Osteoblast (primary cell): ENCODE data around the gene TACC2. TPM values are rescaled to one million over a fixed set of nuclear protein-coding genes. Genes with fewer than 3 reads are reported as not detected.

Source experiments
- DNase-seq: peaks from one replicate; pipeline ENCODE4 v3.0.0; 2011; ENCODE audit warnings: low spot score, mixed read lengths; ENCODE audit not compliant: insufficient read length; ENCODE audit errors: missing footprints
- H2AFZ ChIP-seq: 2 replicates; pipeline ENCODE4 v1.6.0; 2011; ENCODE audit warnings: mild to moderate bottlenecking, low read length
- H3K27ac ChIP-seq: 2 replicates; pipeline ENCODE4 v1.5.1; 2011; ENCODE audit warnings: mild to moderate bottlenecking, low read depth, low read length, moderate library complexity
- H3K27me3 ChIP-seq: 2 replicates; pipeline ENCODE4 v1.6.0; 2012; ENCODE audit warnings: mild to moderate bottlenecking, control low read depth, inconsistent platforms, low read length, moderate library complexity; ENCODE audit not compliant: insufficient read depth
- H3K36me3 ChIP-seq: 2 replicates; pipeline ENCODE4 v1.5.1; 2011; ENCODE audit warnings: mild to moderate bottlenecking, low read length, control low read depth, moderate library complexity; ENCODE audit not compliant: insufficient read depth
- H3K4me1 ChIP-seq: 2 replicates; pipeline ENCODE4 v1.5.1; 2011; ENCODE audit warnings: mild to moderate bottlenecking, low read length, control low read depth, moderate library complexity; ENCODE audit not compliant: insufficient read depth
- H3K4me2 ChIP-seq: 2 replicates; pipeline ENCODE4 v1.6.0; 2011; ENCODE audit warnings: mild to moderate bottlenecking, low read length; ENCODE audit not compliant: insufficient read depth
- H3K4me3 ChIP-seq: fragments of 200-600 bp; sonication (generic); 3 replicates; pipeline ENCODE4 v1.5.1; 2012; ENCODE audit warnings: mild to moderate bottlenecking, low read length, inconsistent platforms; ENCODE audit not compliant: insufficient read depth
- H3K79me2 ChIP-seq: 2 replicates; pipeline ENCODE4 v1.6.0; 2012; ENCODE audit warnings: mild to moderate bottlenecking, low read length, control low read depth, inconsistent platforms; ENCODE audit not compliant: insufficient read depth
- H3K9me3 ChIP-seq: 2 replicates; pipeline ENCODE4 v1.5.1; 2011; ENCODE audit warnings: low read depth, low read length, control low read depth
- H4K20me1 ChIP-seq: 2 replicates; pipeline ENCODE4 v1.6.0; 2012; ENCODE audit warnings: mild to moderate bottlenecking, low read length, control low read depth; ENCODE audit not compliant: insufficient read depth
- CTCF ChIP-seq: IDR thresholded peaks from 2 replicates; pipeline ENCODE4 v1.5.1; 2011; ENCODE audit warnings: mild to moderate bottlenecking, low read depth, low read length, moderate library complexity; ENCODE audit errors: extremely low read depth
- total RNA-seq: library from RNA; depleted of rRNA; stranded (reverse); fragments of >200 nt; gene quantifications from 2 replicates; pipeline ENCODE4 v1.2.3, GENCODE V29; 2012

TACC2 gene
- total RNA-seq, 1 donor: 5.8 TPM

GRCh38 chr10:122264436-122264835 is 275.5 kb downstream of the TACC2 start:
- Histone ChIP-seq H3K9me3 (no peaks in the 10 kb centered on the region), H3K27me3 (no peaks in the 10 kb centered on the region), H3K4me1 (peaks cover 14% of the 10 kb centered on the region), H3K36me3 (no peaks in the 10 kb centered on the region), H2AFZ (no peak overlapping the region), H3K4me2 (peak overlapping the region; percentile 81), H4K20me1 (no peaks in the 10 kb centered on the region), H3K79me2 (no peaks in the 10 kb centered on the region), H3K4me3 (peak overlapping the region; percentile 50), H3K27ac (peak overlapping the region; percentile 51)
- peak; percentile 79 for DNase-seq
- TF ChIP-seq CTCF: no peak

GRCh38 chr10:122264931-122265330 is 276.0 kb downstream of the TACC2 start:
- peak; percentile 14 for DNase-seq
- Histone ChIP-seq H3K27ac (peak overlapping the region; percentile 33), H2AFZ (no peak overlapping the region), H3K27me3 (no peaks in the 10 kb centered on the region), H3K79me2 (no peaks in the 10 kb centered on the region), H3K4me1 (peaks cover 14% of the 10 kb centered on the region), H3K9me3 (no peaks in the 10 kb centered on the region), H4K20me1 (no peaks in the 10 kb centered on the region), H3K4me2 (peak overlapping the region; percentile 81), H3K36me3 (no peaks in the 10 kb centered on the region), H3K4me3 (no peak overlapping the region)
- TF ChIP-seq CTCF: no peak

GRCh38 chr10:122265896-122266295 is 276.9 kb downstream of the TACC2 start:
- no peaks in the 10 kb centered on the region for H3K27me3 ChIP-seq
- no peaks in the 10 kb centered on the region for H3K79me2 ChIP-seq
- H3K36me3 ChIP-seq: no peaks in the 10 kb centered on the region
- no peak for TF ChIP-seq CTCF
- no peaks in the 10 kb centered on the region for H4K20me1 ChIP-seq
- no peak for DNase-seq
- H2AFZ ChIP-seq: no peak overlapping the region
- no peak overlapping the region for H3K4me2 ChIP-seq
- H3K4me3 ChIP-seq: no peak overlapping the region
- no peak overlapping the region for H3K27ac ChIP-seq
- H3K4me1 ChIP-seq: peaks cover 14% of the 10 kb centered on the region
- no peaks in the 10 kb centered on the region for H3K9me3 ChIP-seq

- TF ChIP-seq CTCF: peak; percentile 97
- Histone ChIP-seq H3K4me2 (no peak overlapping the region), H3K4me3 (no peak overlapping the region), H3K27ac (no peak overlapping the region), H3K27me3 (no peaks in the 10 kb centered on the region), H3K79me2 (no peaks in the 10 kb centered on the region), H3K4me1 (peaks cover 14% of the 10 kb centered on the region), H3K9me3 (no peaks in the 10 kb centered on the region), H3K36me3 (no peaks in the 10 kb centered on the region), H4K20me1 (no peaks in the 10 kb centered on the region), H2AFZ (peak overlapping the region; percentile 71)
- peak; percentile 82 for DNase-seq
Measured at GRCh38 chr10:122267849-122268737, 279.1 kb downstream of the TACC2 start.
